GM20000 (cell line): ENCODE measurements around the gene GRXCR1.

Source experiments
- DNase-seq: peaks from one replicate; pipeline ENCODE4 v3.0.0; 2012; ENCODE audit warnings: low spot score
- CTCF ChIP-seq: IDR thresholded peaks from 2 replicates; pipeline ENCODE4 v1.5.1; 2012; ENCODE audit warnings: mild to moderate bottlenecking, control low read depth; ENCODE audit errors: extremely low read depth, missing control alignments

The GRXCR1 gene

GRCh38 chr4:43047058-43047457 is 154.5 kb downstream of the GRXCR1 start:
- DNase-seq: no peak
- no peak for TF ChIP-seq CTCF

- no peak for TF ChIP-seq CTCF
- no peak for DNase-seq
These were observed 156.1 kb downstream of the GRXCR1 start for GRCh38 chr4:43048570-43048969.

- no peak for TF ChIP-seq CTCF
- DNase-seq: no peak
These were observed 156.8 kb downstream of the GRXCR1 start for GRCh38 chr4:43049326-43049725.

GRCh38 chr4:43066415-43066814 is 173.9 kb downstream of the GRXCR1 start:
- DNase-seq: no peak

GRCh38 chr4:43071069-43071468 is 178.6 kb downstream of the GRXCR1 start:
- no peak for TF ChIP-seq CTCF
- DNase-seq: no peak

More at GRCh38 chr4:43066415-43066814, 173.9 kb downstream of the GRXCR1 start:
- no peak for TF ChIP-seq CTCF
